HEK293T (cell line): Measurements from ENCODE around the gene SLC39A10.

Experiments used
- CTCF ChIA-PET: fragments of 350-600 bp; formaldehyde crosslinking; extraction: SDS; loops from one replicate; lab custom pipeline; 2021; ENCODE audit warnings: antibody characterized with exemption, inconsistent platforms; lab: Yijun Ruan, JAX
- POLR2A ChIA-PET: fragments of 350-600 bp; formaldehyde crosslinking; extraction: SDS; loops from one replicate; lab custom pipeline; 2020; ENCODE audit warnings: antibody characterized with exemption, inconsistent platforms; lab: Yijun Ruan, JAX
- DNase-seq: peaks from one replicate; pipeline ENCODE4 v3.0.0; 2012; ENCODE audit warnings: mixed read lengths; ENCODE audit errors: extremely low spot score
- ARNT ChIP-seq: fragments of 450-650 bp; IDR thresholded peaks from 2 replicates; pipeline ENCODE4 v1.6.1; 2017; ENCODE audit warnings: mild to moderate bottlenecking
- BHLHE40 ChIP-seq: fragments of 450-650 bp; IDR thresholded peaks from 2 replicates; pipeline ENCODE4 v1.6.1; 2016; ENCODE audit warnings: mild to moderate bottlenecking, moderate library complexity, borderline replicate concordance
- CTBP1 ChIP-seq: fragments of 450-650 bp; IDR thresholded peaks from 2 replicates; pipeline ENCODE4 v1.6.1; 2016; ENCODE audit warnings: borderline replicate concordance
- ELF4 ChIP-seq: fragments of 450-650 bp; IDR thresholded peaks from 2 replicates; pipeline ENCODE4 v1.6.1; 2017; ENCODE audit warnings: antibody characterized with exemption
- FOXA1 ChIP-seq: fragments of 450-650 bp; IDR thresholded peaks from 2 replicates; pipeline ENCODE4 v1.6.1; 2016; ENCODE audit warnings: mild to moderate bottlenecking
- FOXK2 ChIP-seq: fragments of 450-650 bp; IDR thresholded peaks from 2 replicates; pipeline ENCODE4 v1.6.1; 2016; ENCODE audit warnings: mild to moderate bottlenecking
- FOXM1 ChIP-seq: fragments of 450-650 bp; IDR thresholded peaks from 2 replicates; pipeline ENCODE4 v1.6.1; 2017; ENCODE audit warnings: mild to moderate bottlenecking, borderline replicate concordance
- HDGF ChIP-seq: fragments of 450-650 bp; IDR thresholded peaks from 2 replicates; pipeline ENCODE4 v1.6.1; 2017; ENCODE audit warnings: antibody characterized with exemption, borderline replicate concordance
- L3MBTL2 ChIP-seq: fragments of 450-650 bp; conservative IDR thresholded peaks from 2 replicates; pipeline ENCODE4 v1.6.1; 2016; ENCODE audit warnings: mild to moderate bottlenecking
- LEF1 ChIP-seq: fragments of 450-650 bp; IDR thresholded peaks from 2 replicates; pipeline ENCODE4 v1.6.1; 2017; ENCODE audit warnings: mild to moderate bottlenecking, borderline replicate concordance
- NFRKB ChIP-seq: fragments of 450-650 bp; IDR thresholded peaks from 2 replicates; pipeline ENCODE4 v1.6.1; 2016; ENCODE audit warnings: mild to moderate bottlenecking, moderate library complexity
- PKNOX1 ChIP-seq: fragments of 450-650 bp; IDR thresholded peaks from 2 replicates; pipeline ENCODE4 v1.6.1; 2016
- SP1 ChIP-seq: fragments of 450-650 bp; IDR thresholded peaks from 2 replicates; pipeline ENCODE4 v1.6.1; 2017
- SUZ12 ChIP-seq: fragments of 450-650 bp; IDR thresholded peaks from 2 replicates; pipeline ENCODE4 v1.6.1; 2016; ENCODE audit warnings: mild to moderate bottlenecking
- TARDBP ChIP-seq: fragments of 450-650 bp; IDR thresholded peaks from 2 replicates; pipeline ENCODE4 v1.6.1; 2016
- ZNF384 ChIP-seq: fragments of 450-650 bp; IDR thresholded peaks from 2 replicates; pipeline ENCODE4 v1.6.1; 2016

Gene SLC39A10

GRCh38 chr2:195694553-195694952, 37.5 kb downstream of the SLC39A10 start:
- TF ChIP-seq ZNF384 = no peak
- TF ChIP-seq SP1 = no peak
- CTCF ChIA-PET = no interaction called here
- POLR2A ChIA-PET = no interaction called here
- peak; percentile 24 for DNase-seq

GRCh38 chr2:195695002-195695631, 38.1 kb downstream of the SLC39A10 start:
- TF ChIP-seq ARNT (no peak), CTBP1 (no peak), PKNOX1 (no peak), NFRKB (no peak), SUZ12 (no peak), BHLHE40 (no peak), TARDBP (no peak), ZNF384 (no peak), HDGF (no peak), L3MBTL2 (no peak), LEF1 (no peak), FOXK2 (no peak), ELF4 (no peak), FOXM1 (no peak), SP1 (no peak), FOXA1 (no peak)
- ChIA-PET CTCF (no interaction called here), POLR2A (no interaction called here)
- no peak for DNase-seq

- no peak for TF ChIP-seq ARNT
- TF ChIP-seq L3MBTL2 = no peak
- TF ChIP-seq NFRKB = no peak
- no peak for TF ChIP-seq BHLHE40
- no peak for TF ChIP-seq LEF1
- TF ChIP-seq PKNOX1 = no peak
- TF ChIP-seq SUZ12 = no peak
- no peak for TF ChIP-seq SP1
- TF ChIP-seq FOXM1 = no peak
- no peak for TF ChIP-seq FOXK2
- no peak for TF ChIP-seq CTBP1
- TF ChIP-seq ELF4 = no peak
- TF ChIP-seq ZNF384 = no peak
- TF ChIP-seq FOXA1 = no peak
- TF ChIP-seq TARDBP = no peak
- TF ChIP-seq HDGF = no peak
- CTCF ChIA-PET = no interaction called here
- DNase-seq = no peak
- POLR2A ChIA-PET = no interaction called here
Observed at GRCh38 chr2:195696012-195696411, 39.0 kb downstream of the SLC39A10 start.

- ChIA-PET POLR2A (no interaction called here), CTCF (no interaction called here)
- no peak for DNase-seq
- TF ChIP-seq SUZ12 = no peak
- no peak for TF ChIP-seq NFRKB
- TF ChIP-seq FOXA1 = no peak
- TF ChIP-seq PKNOX1 = no peak
- TF ChIP-seq FOXM1 = no peak
- no peak for TF ChIP-seq ARNT
- TF ChIP-seq L3MBTL2 = no peak
- no peak for TF ChIP-seq SP1
- TF ChIP-seq TARDBP = no peak
- no peak for TF ChIP-seq FOXK2
- TF ChIP-seq ELF4 = no peak
- no peak for TF ChIP-seq HDGF
- no peak for TF ChIP-seq CTBP1
- no peak for TF ChIP-seq ZNF384
- no peak for TF ChIP-seq LEF1
- TF ChIP-seq BHLHE40 = no peak
Observed at GRCh38 chr2:195697681-195698220, 40.7 kb downstream of the SLC39A10 start.

GRCh38 chr2:195700480-195700879, 43.5 kb downstream of the SLC39A10 start:
- CTCF ChIA-PET = no interaction called here
- TF ChIP-seq PKNOX1 = no peak
- POLR2A ChIA-PET = no interaction called here
- DNase-seq = no peak
